ENCODE measurements around the gene SIK3.

GRCh38 chr11:117037975-117038350 is 60.3 kb downstream of the SIK3 start:
- TF ChIP-seq, protein P1, sequence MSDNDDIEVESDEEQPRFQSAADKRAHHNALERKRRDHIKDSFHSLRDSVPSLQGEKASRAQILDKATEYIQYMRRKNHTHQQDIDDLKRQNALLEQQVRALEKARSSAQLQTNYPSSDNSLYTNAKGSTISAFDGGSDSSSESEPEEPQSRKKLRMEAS (IDR thresholded peaks at IDR 0.05) = no peak
- TF ChIP-seq RAD21 (IDR thresholded peaks at IDR 0.05; ENCODE audit: low read depth) = no peak
- TF ChIP-seq TEAD4 (IDR thresholded peaks at IDR 0.05) = no peak
- no peak for TF ChIP-seq EP300 (IDR thresholded peaks at IDR 0.05; ENCODE audit: borderline replicate concordance)
- no peak for TF ChIP-seq REST (IDR thresholded peaks at IDR 0.05; ENCODE audit: low read depth)
- TF ChIP-seq CEBPB (IDR thresholded peaks at IDR 0.05) = no peak
- no peak for TF ChIP-seq TAF1 (IDR thresholded peaks at IDR 0.05; ENCODE audit: low read depth)
- TF ChIP-seq, protein P2, sequence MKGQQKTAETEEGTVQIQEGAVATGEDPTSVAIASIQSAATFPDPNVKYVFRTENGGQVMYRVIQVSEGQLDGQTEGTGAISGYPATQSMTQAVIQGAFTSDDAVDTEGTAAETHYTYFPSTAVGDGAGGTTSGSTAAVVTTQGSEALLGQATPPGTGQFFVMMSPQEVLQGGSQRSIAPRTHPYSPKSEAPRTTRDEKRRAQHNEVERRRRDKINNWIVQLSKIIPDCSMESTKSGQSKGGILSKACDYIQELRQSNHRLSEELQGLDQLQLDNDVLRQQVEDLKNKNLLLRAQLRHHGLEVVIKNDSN (IDR thresholded peaks at IDR 0.05) = no peak
- no peak for TF ChIP-seq FOXM1 (IDR thresholded peaks at IDR 0.05; ENCODE audit: borderline replicate concordance, low read depth)
- TF ChIP-seq TCF12 (IDR thresholded peaks at IDR 0.05; ENCODE audit: low read depth) = no peak
- no peak for TF ChIP-seq YY1 (IDR thresholded peaks at IDR 0.05; ENCODE audit: low read depth)
- no peak for TF ChIP-seq EGR1 (IDR thresholded peaks at IDR 0.05)
